HG03103 (cell line): ENCODE results near the gene SLC39A8.
"Not testable (repeated sequence)": the region's sequence is repeated elsewhere in the genome, so short reads cannot be mapped to it uniquely, and the experiment has no call there.

Experiments
- ATAC-seq: cut with Tn5 transposase; IDR thresholded peaks from one replicate; pipeline ENCODE4 v1.9.1; 2021; ENCODE audit warnings: low read depth; ENCODE audit not compliant: unreplicated experiment

The SLC39A8 gene

GRCh38 chr4:102308032-102308799 is 37.1 kb downstream of the SLC39A8 start:
- ATAC-seq, result no peak

DNA sequence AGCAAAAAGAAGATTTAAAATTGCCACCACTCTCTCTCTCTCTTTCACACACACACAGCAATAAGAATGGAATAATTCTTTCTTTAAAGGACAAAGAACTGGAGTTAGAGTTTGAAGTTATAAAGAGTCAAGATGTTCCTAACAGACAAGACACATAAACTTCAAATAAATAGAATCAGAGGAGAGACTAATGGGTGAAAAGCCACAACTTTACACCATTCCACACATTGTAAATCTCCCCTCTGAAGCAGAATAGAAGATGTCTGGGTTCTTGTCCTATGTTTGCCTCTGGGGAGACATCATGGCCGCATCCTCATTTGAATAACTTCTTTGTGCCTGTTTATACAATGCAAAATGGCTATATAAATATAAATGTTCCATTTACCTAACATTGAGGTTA is 39.6 kb downstream of the SLC39A8 start:
- ATAC-seq, result no peak

GRCh38 chr4:102302762-102303161 is 42.5 kb downstream of the SLC39A8 start:
- no peak for ATAC-seq

DNA sequence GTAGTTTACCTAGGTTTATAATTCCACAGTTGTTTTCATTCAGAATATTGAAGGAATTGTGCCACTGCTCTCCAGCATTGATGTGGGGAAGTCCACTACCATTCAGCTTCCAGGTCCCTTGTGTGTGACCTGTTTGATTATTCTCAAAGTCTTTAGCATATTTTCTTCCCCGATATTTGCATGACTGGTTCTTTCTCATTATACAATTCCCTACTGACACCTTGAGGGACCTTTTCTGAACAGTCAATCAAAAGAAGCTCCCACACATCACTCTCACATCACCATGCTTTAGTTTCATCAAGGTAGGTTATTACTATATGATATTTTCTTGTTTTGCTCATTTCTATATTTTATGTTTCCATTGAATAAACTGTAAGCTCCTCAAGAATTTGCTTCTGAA is 44.1 kb downstream of the SLC39A8 start:
- no peak for ATAC-seq

DNA sequence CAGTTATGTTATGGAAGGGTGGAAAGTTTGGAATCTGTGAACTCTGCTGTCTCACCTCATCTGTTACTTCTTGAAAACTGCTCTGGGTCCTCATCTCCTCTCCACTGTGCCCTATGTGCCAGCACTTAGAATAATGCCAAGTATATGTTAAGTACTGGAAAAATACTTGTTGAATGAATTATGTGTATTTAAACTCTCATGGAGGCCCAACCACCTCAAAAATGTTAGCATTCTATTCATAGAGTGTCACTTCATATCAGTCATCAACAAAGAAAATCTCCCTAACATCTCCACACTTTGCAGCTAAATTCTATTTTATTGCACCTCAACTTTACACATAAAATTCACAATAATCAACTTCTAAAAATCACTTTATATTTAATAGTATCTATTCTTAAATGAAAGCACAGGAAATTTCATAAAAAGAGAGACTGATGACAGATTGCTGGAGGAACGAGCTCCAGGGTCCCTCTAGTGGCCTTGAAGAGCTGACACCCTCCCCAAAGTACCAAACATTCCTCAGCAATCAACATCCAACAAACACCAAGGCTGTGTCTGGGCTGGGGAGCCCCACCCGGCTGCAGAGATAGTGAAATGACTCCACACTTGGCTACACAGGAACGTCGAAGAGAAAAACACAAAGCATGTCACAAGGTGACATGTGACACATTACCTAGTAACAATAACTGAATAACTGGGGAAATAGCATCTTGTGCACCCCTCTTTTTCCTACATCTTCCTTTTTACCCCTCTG is 45.8 kb downstream of the SLC39A8 start:
- peak; percentile 94 for ATAC-seq

- no peak for ATAC-seq
These were observed 46.6 kb downstream of the SLC39A8 start for GRCh38 chr4:102298716-102299115.

DNA sequence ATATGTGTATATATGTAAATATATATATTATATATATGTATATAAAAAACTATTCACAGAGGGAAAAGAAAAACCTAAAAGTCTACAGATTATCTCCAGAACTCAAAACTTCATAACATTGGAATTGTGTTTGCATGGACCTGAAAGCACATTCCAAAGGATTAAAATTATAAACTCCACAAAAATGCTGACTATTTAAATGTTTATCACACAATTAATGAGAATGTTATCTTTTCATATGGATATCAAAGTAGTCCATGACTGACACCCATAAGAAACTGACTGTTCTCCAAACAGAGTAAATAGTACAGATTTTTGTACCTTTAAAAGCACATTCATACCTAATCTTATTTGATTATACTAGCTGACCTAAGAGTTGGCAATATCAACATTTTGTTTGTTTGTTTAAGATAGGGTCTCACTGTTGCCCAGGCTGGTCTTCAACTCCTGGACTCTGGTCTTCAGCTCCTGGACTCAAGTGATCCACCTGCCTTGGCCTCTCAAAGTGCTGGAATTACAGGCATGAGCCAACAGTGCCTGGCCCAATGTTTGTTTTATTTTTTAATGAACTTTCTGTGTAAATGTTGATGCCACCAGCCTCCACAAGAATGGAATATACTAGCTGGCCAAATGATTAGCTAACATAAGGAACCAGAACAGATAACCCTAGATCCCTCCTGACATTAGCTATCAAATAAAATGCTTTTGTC is 50.0 kb downstream of the SLC39A8 start:
- no peak for ATAC-seq

DNA sequence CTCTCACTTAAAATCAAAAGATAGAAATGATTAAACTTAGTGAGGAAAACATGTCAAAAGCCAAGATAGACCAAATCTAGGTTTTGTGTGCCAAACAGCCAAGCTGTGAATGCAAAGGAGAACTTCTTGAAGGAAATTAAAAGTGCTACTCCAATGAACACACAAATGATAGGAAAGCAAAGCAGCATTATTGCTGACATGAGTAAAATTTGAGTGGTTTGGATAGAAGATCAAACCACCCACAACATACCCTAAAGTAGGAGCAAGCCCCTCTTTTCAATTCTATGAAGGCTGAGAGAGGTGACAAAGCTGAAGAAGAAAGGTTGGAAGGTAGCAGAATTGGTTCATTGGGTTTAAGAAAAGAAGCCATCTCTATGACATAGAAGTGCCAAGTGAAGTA is 56.8 kb downstream of the SLC39A8 start:
- no peak for ATAC-seq

DNA sequence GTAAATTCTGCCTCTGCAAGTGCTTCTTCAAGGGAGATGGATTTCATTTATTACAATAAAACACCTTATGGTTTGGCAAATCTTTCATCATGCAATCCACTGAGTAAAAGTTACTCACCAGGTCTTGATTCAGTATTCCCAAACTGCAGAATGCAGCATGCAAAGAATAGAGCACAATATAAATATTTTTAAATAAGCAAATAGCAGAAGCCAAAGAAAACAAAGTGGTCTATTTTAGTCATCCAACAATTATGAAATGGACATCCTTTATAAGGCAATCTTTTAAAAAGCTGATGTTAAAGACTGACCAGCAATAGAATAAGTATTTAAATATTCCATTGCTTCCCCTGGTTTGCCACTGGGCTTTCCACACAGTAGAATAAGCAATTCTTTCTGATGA is 59.5 kb downstream of the SLC39A8 start:
- ATAC-seq, result no peak

GRCh38 chr4:102281171-102281839 is 64.0 kb downstream of the SLC39A8 start:
- ATAC-seq, result no peak

- not testable (repeated sequence) for ATAC-seq
These were observed 72.0 kb downstream of the SLC39A8 start for GRCh38 chr4:102273317-102273716.

DNA sequence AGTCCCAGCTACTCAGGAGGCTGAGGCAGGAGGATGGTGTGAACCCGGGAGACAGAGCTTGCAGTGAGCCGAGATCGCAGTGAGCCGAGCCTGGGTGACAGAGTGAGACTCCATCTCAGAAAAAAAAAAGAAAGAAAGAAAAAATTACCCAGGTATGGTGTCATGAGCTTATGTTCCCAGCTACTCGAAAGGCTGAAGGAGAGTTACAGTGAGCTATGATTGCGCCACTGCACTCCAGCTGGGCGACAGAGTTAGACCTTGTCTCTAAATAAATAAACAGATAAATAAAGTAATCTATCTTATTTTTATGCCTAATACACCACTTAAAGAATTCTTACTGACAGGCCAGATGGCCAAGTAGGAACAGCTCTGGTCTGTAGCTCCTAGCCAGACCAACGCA is 73.0 kb downstream of the SLC39A8 start:
- no peak for ATAC-seq

DNA sequence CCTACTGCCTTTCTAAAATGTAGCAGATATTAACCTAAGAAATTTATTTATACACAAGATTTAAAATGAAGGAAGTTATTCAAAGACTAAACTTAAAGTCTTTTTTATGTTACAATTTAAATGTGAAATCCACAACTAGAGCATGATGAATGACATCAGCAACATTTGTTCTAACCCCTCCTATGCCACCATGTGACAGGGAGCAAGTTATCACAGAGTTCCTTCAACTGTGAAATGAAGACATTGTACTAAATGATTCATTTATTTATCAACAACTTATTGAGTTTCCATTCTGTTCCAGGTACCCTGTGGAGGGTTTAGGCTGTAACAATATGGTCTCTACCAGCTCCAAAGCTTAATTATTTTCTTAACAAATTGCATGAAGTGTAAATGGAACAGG is 76.9 kb downstream of the SLC39A8 start:
- no peak for ATAC-seq

GRCh38 chr4:102263024-102263787 is 82.1 kb downstream of the SLC39A8 start:
- peak; percentile 92 for ATAC-seq

GRCh38 chr4:102259702-102260101 is 85.6 kb downstream of the SLC39A8 start:
- no peak for ATAC-seq

GRCh38 chr4:102259081-102259480 is 86.2 kb downstream of the SLC39A8 start:
- no peak for ATAC-seq

DNA sequence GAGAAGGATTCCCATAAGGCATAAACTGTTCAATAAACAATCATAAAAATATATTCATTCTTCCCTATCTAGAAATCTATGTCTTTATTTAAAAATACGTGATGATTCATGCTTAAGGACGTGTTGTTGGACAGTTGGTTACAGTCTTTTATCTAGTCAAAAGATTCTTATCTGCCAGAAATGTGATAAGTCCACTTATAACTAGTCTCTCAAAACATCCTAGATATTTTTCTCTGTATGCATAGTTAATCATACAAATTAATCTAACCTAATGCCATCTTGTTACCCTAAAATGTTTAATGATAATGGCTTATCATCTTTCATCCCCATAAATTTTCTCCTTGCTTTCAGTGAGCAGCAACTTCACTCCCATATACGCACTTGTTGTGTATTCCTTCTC is 89.0 kb downstream of the SLC39A8 start:
- ATAC-seq, result no peak

- no peak for ATAC-seq
These were observed 91.4 kb downstream of the SLC39A8 start for GRCh38 chr4:102253860-102254259.

DNA sequence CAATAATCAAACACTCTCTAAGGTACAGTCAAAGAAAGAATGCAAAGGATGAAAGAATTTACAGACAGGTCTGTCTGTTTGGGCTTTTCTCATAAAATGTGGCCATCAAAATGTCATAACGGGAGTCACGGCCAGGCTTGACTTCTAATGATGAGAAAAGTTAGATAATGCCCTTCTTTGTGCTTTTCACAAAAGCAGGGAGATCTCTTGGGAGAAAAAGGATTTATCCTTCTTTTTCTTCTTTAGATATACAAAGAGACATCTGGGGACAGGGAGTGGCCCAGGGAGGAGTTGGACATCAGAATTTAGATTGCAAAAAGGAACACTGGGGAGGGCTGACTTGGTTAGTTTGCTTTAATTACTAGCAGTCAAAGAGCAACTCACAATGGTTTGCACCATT is 93.1 kb downstream of the SLC39A8 start:
- no peak for ATAC-seq

- no peak for ATAC-seq
These were observed 94.9 kb downstream of the SLC39A8 start for GRCh38 chr4:102250341-102250740.
